HG03060 (cell line): Measurements from ENCODE around the gene NPR3.

Source experiments
- ATAC-seq: cut with Tn5 transposase; IDR thresholded peaks from one replicate; pipeline ENCODE4 v1.9.1; 2021; ENCODE audit warnings: low read depth, moderate number of reproducible peaks; ENCODE audit not compliant: unreplicated experiment

NPR3 gene

GRCh38 chr5:32710550-32711361 lies at the start of gene NPR3:
Gene NPR3, plus strand, starts transcription at chr5:32711321. Its CDS starts 456 bp downstream, at chr5:32711777.
- no peak for ATAC-seq

- ATAC-seq: no peak
Measured at GRCh38 chr5:32664523-32664922, 46.6 kb upstream of the NPR3 start.

- ATAC-seq: no peak
Measured at GRCh38 chr5:32668552-32668951, 42.6 kb upstream of the NPR3 start.

- ATAC-seq: no peak
Measured at GRCh38 chr5:32673272-32673671, 37.8 kb upstream of the NPR3 start.

- ATAC-seq: no peak
Measured at GRCh38 chr5:32677023-32677422, 34.1 kb upstream of the NPR3 start.

- no peak for ATAC-seq
Measured at GRCh38 chr5:32678472-32678871, 32.6 kb upstream of the NPR3 start.

- no peak for ATAC-seq
Measured at GRCh38 chr5:32679218-32679617, 31.9 kb upstream of the NPR3 start.

- no peak for ATAC-seq
Measured at GRCh38 chr5:32680183-32680582, 30.9 kb upstream of the NPR3 start.

- ATAC-seq: no peak
Measured at GRCh38 chr5:32683125-32683524, 28.0 kb upstream of the NPR3 start.

- no peak for ATAC-seq
Measured at GRCh38 chr5:32684260-32684659, 26.9 kb upstream of the NPR3 start.

- ATAC-seq: no peak
Measured at GRCh38 chr5:32686799-32687498, 24.2 kb upstream of the NPR3 start.

GRCh38 chr5:32687499-32687831 lies 23.7 kb upstream of the NPR3 start:
- ATAC-seq: no peak

GRCh38 chr5:32690153-32690552 lies 21.0 kb upstream of the NPR3 start:
- ATAC-seq: no peak

GRCh38 chr5:32690666-32691065 lies 20.5 kb upstream of the NPR3 start:
- ATAC-seq: no peak

GRCh38 chr5:32692036-32692746 lies 18.9 kb upstream of the NPR3 start:
- ATAC-seq: no peak

- ATAC-seq: no peak
Measured at GRCh38 chr5:32703957-32704356, 7.2 kb upstream of the NPR3 start.

GRCh38 chr5:32707418-32707997 lies 3.6 kb upstream of the NPR3 start:
- ATAC-seq: no peak

- no peak for ATAC-seq
Measured at GRCh38 chr5:32708949-32709348, 2.2 kb upstream of the NPR3 start.

GRCh38 chr5:32709750-32710549 lies 1.2 kb upstream of the NPR3 start:
- ATAC-seq: no peak

GRCh38 chr5:32711362-32711680 lies 200 bp downstream of the NPR3 start:
- ATAC-seq: no peak
